ENCODE results near the gene MEOX2.

MEOX2 gene

GRCh38 chr7:15580604-15581351, 105.7 kb downstream of the MEOX2 start:
- peaks cover 20% of the 10 kb centered on the region for H3K9me3 ChIP-seq (ENCODE audit: insufficient read depth, low read depth, low read length)
- no peaks in the 10 kb centered on the region for H3K4me1 ChIP-seq (ENCODE audit: insufficient read depth, low read length)
- H3K9ac ChIP-seq (ENCODE audit: low read depth, low read length), result no peak overlapping the region
- no peak overlapping the region for H3K27ac ChIP-seq (ENCODE audit: low read length)
- no peaks in the 10 kb centered on the region for H3K36me3 ChIP-seq (ENCODE audit: insufficient read depth, low read depth, low read length)
- H3K27me3 ChIP-seq (ENCODE audit: insufficient read depth, low read length), result no peaks in the 10 kb centered on the region
- no peak overlapping the region for H3K4me3 ChIP-seq (ENCODE audit: low read length)

- no peak overlapping the region for H3K27ac ChIP-seq (ENCODE audit: low read length)
- H3K27me3 ChIP-seq (ENCODE audit: insufficient read depth, low read length), result no peaks in the 10 kb centered on the region
- no peak overlapping the region for H3K4me3 ChIP-seq (ENCODE audit: low read length)
- H3K9ac ChIP-seq (ENCODE audit: low read depth, low read length), result no peak overlapping the region
- no peaks in the 10 kb centered on the region for H3K36me3 ChIP-seq (ENCODE audit: insufficient read depth, low read depth, low read length)
- H3K9me3 ChIP-seq (ENCODE audit: insufficient read depth, low read depth, low read length), result no peaks in the 10 kb centered on the region
- no peaks in the 10 kb centered on the region for H3K4me1 ChIP-seq (ENCODE audit: insufficient read depth, low read length)
Observed at GRCh38 chr7:15577600-15577999, 108.9 kb downstream of the MEOX2 start.

GRCh38 chr7:15571301-15571878, 115.1 kb downstream of the MEOX2 start:
- no peaks in the 10 kb centered on the region for H3K36me3 ChIP-seq (ENCODE audit: insufficient read depth, low read depth, low read length)
- no peaks in the 10 kb centered on the region for H3K27me3 ChIP-seq (ENCODE audit: insufficient read depth, low read length)
- H3K9ac ChIP-seq (ENCODE audit: low read depth, low read length), result no peak overlapping the region
- no peaks in the 10 kb centered on the region for H3K9me3 ChIP-seq (ENCODE audit: insufficient read depth, low read depth, low read length)
- H3K4me3 ChIP-seq (ENCODE audit: low read length), result no peak overlapping the region
- H3K27ac ChIP-seq (ENCODE audit: low read length), result no peak overlapping the region
- H3K4me1 ChIP-seq (ENCODE audit: insufficient read depth, low read length), result no peaks in the 10 kb centered on the region

- Histone ChIP-seq H3K4me1 (ENCODE audit: insufficient read depth, low read length) (no peaks in the 10 kb centered on the region), H3K9ac (ENCODE audit: low read depth, low read length) (no peak overlapping the region), H3K36me3 (ENCODE audit: insufficient read depth, low read depth, low read length) (no peaks in the 10 kb centered on the region), H3K27ac (ENCODE audit: low read length) (no peak overlapping the region), H3K4me3 (ENCODE audit: low read length) (no peak overlapping the region), H3K9me3 (ENCODE audit: insufficient read depth, low read depth, low read length) (no peaks in the 10 kb centered on the region), H3K27me3 (ENCODE audit: insufficient read depth, low read length) (no peaks in the 10 kb centered on the region)
Observed at GRCh38 chr7:15567652-15568051, 118.8 kb downstream of the MEOX2 start.

- Histone ChIP-seq H3K27me3 (ENCODE audit: insufficient read depth, low read length) (no peaks in the 10 kb centered on the region), H3K36me3 (ENCODE audit: insufficient read depth, low read depth, low read length) (no peaks in the 10 kb centered on the region), H3K4me1 (ENCODE audit: insufficient read depth, low read length) (no peaks in the 10 kb centered on the region), H3K27ac (ENCODE audit: low read length) (no peak overlapping the region), H3K4me3 (ENCODE audit: low read length) (no peak overlapping the region), H3K9me3 (ENCODE audit: insufficient read depth, low read depth, low read length) (no peaks in the 10 kb centered on the region), H3K9ac (ENCODE audit: low read depth, low read length) (no peak overlapping the region)
Observed at GRCh38 chr7:15567036-15567435, 119.4 kb downstream of the MEOX2 start.

- H3K4me1 ChIP-seq (ENCODE audit: insufficient read depth, low read length), result no peaks in the 10 kb centered on the region
- H3K9ac ChIP-seq (ENCODE audit: low read depth, low read length), result no peak overlapping the region
- H3K27ac ChIP-seq (ENCODE audit: low read length), result no peak overlapping the region
- H3K9me3 ChIP-seq (ENCODE audit: insufficient read depth, low read depth, low read length), result no peaks in the 10 kb centered on the region
- no peaks in the 10 kb centered on the region for H3K27me3 ChIP-seq (ENCODE audit: insufficient read depth, low read length)
- H3K36me3 ChIP-seq (ENCODE audit: insufficient read depth, low read depth, low read length), result no peaks in the 10 kb centered on the region
- no peak overlapping the region for H3K4me3 ChIP-seq (ENCODE audit: low read length)
Observed at GRCh38 chr7:15566476-15566875, 120.0 kb downstream of the MEOX2 start.

- Histone ChIP-seq H3K9me3 (ENCODE audit: insufficient read depth, low read depth, low read length) (no peaks in the 10 kb centered on the region), H3K27me3 (ENCODE audit: insufficient read depth, low read length) (no peaks in the 10 kb centered on the region), H3K36me3 (ENCODE audit: insufficient read depth, low read depth, low read length) (no peaks in the 10 kb centered on the region), H3K4me3 (ENCODE audit: low read length) (no peak within 1 kb of the TSS), H3K9ac (ENCODE audit: low read depth, low read length) (no peak within 1 kb of the TSS), H3K27ac (ENCODE audit: low read length) (no peak within 1 kb of the TSS), H3K4me1 (ENCODE audit: insufficient read depth, low read length) (no peaks in the 10 kb centered on the region; the same call in 1 of the 2 replicates)
Observed at GRCh38 chr7:15561835-15562234, 124.6 kb downstream of the MEOX2 start, which contains the start of gene AGMO. Gene AGMO, minus strand, starts transcription at chr7:15562015.
